GM19240 (cell line): ENCODE measurements around the gene PLEKHA7.
"Not testable (repeated sequence)": the region's sequence is repeated elsewhere in the genome, so short reads cannot be mapped to it uniquely, and the experiment has no call there.

Experiments
- DNase-seq: peaks from one replicate; pipeline ENCODE4 v3.0.0; 2011; ENCODE audit warnings: low spot score; ENCODE audit not compliant: insufficient read length

PLEKHA7 gene

GRCh38 chr11:16979703-16980622, 34.3 kb downstream of the PLEKHA7 start:
- DNase-seq: no peak

DNA sequence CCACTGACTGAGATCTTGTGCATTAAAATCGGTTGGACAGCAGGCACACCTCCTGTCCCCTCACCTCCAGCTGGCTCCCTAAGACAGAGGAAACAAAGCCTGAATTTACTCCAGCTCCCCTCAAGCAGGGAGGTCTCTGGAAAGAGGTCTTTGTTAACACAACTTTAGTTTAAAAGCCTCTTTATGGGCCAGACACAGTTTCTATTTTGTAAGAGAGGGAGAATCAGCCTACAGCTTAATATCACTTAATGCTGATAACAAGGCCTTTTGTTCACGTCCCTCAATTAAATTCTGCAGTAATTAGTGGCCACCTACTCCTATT, 36.3 kb downstream of the PLEKHA7 start:
- no peak for DNase-seq

DNA sequence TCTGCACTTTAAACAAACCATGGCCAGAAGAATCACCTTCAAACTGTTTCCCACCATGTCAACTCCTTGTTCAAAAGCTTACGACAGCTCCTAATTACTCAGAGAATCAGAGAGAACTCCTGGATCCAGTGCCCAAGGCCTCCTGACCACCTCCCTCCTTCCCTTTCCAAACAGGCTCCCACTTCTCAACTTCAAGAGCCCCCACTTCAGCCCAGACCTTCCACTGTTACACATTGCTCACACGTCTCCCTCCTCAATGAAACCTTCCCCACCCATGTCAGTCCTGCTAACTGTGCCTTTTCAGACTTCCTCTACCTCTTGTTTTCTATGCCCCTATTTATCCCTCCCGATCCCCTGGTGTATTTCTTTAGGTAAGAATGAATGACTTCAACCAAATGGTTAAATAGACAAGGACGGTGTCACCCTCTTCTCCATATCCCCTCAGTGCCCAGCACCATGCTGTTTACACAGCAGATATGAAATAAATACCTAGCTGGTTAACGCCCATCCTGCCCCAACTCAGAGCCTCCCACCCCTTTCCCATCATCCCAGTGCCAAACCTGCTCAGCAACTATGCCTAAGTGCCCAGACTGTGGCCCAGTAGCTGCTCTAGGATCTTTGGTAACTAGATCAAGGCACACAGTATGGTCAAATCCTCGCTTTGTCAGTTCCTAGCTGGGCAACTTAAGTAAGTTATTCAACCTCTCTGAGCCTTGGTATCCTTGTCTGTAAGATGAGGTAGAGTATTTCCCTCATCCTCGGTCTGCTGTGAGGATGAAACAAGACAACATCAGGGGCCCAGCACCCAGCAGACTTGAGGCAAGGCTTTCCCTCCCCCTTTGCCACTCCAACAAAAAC, 36.8 kb downstream of the PLEKHA7 start:
- no peak for DNase-seq

DNA sequence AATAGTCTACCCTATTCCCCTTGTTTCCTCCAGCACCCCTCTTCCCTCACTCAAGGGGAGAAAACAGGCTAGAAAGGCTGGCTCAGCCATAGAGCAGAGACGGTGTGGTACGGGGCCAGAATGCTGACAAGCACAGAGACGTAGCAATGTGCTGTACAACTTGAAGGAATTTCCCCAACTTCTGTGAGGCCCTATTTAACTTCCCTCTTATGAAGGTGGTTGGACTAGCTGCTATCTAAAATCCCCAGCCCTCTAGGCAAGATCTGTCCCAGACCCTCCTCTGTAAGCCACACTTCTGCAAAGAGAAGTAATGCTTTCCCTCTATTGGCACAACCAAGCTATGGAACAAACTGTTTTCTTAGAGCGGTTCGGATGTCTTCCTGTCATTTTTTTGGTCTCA, 37.8 kb downstream of the PLEKHA7 start:
- no peak for DNase-seq

- DNase-seq: no peak
Observed at GRCh38 chr11:16975906-16976305, 38.3 kb downstream of the PLEKHA7 start.

- no peak for DNase-seq
Observed at GRCh38 chr11:16973338-16973964, 40.8 kb downstream of the PLEKHA7 start.

DNA sequence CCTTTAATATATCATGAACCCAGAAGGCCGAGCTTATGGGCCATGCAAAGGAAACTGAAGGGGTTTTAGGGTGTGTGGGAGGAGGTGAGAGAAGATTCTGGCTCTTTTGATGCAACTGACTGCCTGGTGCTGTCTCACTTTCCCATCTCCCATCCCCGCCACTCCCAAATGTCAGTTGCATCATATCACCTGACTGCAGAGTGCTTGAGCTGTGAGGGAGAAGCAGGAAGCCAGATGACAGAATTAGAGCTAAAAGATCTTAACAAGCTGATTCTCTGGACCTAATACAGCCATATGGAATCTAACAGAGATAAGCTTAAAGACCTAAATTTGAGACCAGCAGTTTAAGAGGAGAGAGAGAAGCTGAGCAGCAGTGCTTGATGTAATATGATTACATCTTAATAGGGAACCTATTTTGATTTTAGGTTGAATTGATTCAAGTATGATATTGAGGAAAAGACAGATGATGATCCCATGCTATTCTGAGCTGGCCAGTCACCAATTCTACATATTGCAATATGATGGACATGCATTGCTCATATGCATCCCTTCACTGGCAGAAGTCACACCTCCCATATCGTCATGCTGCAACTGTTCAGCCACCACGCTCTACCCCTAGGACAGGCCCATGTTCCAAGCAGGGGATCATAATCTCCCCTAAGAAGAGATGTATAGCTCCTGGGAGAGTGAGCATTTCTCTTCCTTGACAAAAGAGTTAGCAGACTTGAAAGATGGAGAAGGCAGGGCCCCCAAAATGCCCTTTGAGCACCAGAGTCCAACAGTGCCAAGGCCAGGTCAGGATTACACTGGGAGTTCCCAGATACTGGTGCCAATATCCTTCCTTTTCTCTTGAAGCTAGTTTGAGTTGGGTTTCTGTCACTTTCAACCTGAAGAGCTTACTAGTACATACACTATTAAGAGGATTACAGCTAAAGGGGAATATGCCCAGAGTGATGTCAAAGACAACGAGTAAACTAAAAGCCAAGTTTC, 44.9 kb downstream of the PLEKHA7 start:
- DNase-seq: no peak

DNA sequence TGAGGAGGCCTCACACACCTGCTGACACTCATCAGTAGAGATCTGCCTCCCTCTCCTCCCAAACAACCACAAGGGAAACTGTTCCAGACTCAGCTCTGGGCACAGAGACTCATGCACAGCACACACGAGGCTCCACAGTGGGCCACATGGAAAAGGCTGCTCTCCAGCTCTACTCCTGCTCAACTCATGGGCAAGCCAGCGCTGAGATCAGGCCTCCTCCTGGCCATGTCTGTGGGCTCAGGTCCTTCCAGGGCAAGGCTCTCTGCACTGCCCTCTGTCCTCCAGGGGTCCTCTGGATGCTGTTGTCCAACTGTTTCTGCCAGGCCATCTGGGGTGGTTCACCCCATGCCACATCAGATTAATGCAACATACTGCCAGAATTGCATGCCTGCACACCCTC, 46.0 kb downstream of the PLEKHA7 start:
- no peak for DNase-seq

DNA sequence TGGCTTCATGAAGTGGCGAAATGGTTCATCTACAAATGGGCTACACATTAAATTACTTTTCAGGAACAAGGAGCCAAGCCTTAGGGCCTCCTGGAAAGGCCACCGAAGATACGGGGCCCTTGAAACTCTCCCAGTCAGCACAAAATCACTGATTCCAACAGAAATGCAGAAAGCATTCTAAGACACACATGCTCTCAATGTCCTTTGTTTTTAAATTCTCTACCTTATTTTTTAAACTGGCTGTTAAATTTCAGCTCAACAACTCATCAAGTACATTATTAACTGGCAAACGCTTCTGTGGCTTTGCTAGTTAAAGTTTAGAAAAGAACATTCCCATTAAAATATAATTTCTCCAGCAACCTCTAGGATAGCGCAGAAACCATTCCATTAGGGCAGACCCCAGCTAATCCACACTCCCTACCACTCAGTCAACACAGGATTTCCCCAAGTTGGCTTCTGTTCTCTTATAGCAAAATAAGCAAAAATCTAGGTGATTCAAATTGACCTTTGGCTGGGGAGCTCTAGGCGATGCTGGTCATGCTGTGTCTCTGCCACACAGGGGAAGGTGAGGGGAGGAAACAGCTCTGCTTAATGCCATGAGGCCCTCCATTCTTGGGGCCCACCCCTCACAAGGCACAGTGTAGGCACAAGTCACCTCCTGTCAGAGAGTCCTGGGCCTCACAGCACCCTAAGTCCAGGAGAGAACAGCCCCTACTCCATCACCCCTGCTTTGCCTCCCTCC, 47.1 kb downstream of the PLEKHA7 start:
- DNase-seq: no peak

GRCh38 chr11:16964501-16964900, 49.7 kb downstream of the PLEKHA7 start:
- no peak for DNase-seq

DNA sequence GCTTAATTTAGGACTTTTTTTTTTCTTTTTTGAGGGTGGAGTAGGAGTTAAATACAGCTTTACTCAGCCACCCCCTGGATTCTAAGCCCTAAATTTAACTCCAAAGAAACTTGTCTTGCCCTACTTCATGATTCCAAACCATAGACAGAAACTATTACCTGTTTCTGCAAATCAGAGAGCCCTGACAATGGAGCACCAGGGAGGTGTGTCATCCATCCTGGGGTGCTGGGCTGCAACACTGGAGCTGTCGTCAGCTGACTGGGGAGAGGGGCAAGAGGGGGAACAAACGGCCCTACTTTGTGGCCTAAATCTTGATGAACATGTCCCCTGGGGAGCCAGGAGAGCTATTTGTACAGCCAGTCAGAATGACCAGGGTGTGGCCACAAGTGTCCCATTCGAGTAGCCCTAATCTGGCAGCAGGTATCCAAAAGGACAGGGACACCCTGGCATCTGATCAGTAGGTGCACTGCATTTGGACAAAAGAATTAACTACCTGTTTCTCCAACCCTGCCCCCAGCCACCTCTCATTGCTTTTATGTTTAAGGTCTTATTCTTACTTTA, 50.8 kb downstream of the PLEKHA7 start:
- no peak for DNase-seq

GRCh38 chr11:16962589-16962988, 51.6 kb downstream of the PLEKHA7 start:
- DNase-seq: not testable (repeated sequence)

DNA sequence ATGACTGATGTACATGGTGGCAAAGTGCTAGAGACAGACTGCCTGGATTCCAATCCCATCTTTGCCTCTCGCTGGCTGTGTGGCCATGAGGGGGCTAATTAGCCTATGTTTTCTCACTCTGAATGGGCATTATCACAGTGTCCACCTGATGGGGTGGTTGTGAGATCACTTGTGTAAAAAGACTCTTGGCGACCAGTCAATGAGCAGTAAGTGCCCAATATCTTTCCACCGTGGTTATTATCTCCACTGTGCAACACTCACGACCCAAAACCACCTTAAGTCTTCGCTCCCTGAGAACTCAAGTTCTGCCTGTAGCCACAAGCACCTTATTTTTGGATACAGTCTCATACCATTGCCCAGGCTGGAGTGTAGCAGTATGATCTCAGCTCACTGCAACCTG, 52.1 kb downstream of the PLEKHA7 start:
- no peak for DNase-seq

GRCh38 chr11:16960250-16960649, 54.0 kb downstream of the PLEKHA7 start:
- DNase-seq: no peak

- DNase-seq: no peak
Observed at GRCh38 chr11:16959602-16960001, 54.6 kb downstream of the PLEKHA7 start.

- DNase-seq: no peak
Observed at GRCh38 chr11:16958833-16959232, 55.4 kb downstream of the PLEKHA7 start.

DNA sequence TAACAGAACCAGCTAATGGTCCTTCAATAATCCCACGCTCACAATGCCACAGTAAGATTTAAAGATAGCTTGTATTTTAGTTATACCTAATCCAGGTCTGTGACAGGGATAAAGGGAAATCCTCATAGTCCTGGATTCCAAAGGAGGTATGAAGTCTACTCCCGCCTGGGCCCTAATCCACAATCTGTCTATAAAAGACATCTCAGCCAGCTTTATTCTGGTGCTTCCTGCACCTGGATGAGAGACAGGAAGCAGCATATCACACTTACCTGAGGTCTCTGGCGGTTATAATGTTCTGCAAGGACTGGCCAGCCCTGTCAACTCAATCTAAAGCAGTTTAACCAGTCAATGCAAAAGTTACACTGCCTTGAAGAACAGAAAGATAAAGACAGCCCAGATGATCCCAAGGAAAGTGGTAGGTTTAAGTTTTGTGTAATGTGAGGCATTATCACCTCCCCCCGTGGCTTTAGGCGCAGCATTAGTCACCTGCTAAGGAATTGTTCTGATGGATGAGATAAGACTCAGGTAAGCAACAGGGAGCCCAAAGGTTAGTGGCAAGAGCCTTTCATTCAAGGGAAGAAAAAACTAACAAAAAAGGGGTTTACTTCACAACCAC, 57.6 kb downstream of the PLEKHA7 start:
- no peak for DNase-seq

GRCh38 chr11:16953663-16954062, 60.6 kb downstream of the PLEKHA7 start:
- no peak for DNase-seq
